Smooth muscle cell (in vitro differentiated cells): ENCODE data around the gene CWF19L1. TPM values are rescaled to one million over a fixed set of nuclear protein-coding genes. Genes with fewer than 3 reads are reported as not detected.

Experiments used
- DNase-seq: peaks from one replicate; lab custom pipeline; 2025; ENCODE audit not compliant: unreplicated experiment; lab: John Stamatoyannopoulos, UW
- H2AFZ ChIP-seq: fragments of 200-600 bp; sonication (generic); 2 replicates; pipeline ENCODE4 v1.6.0; 2016; ENCODE audit warnings: antibody characterized with exemption, low read depth, mild to moderate bottlenecking
- H3F3A ChIP-seq: fragments of 200-600 bp; sonication (generic); 2 replicates; pipeline ENCODE4 v1.6.0; 2017; ENCODE audit warnings: antibody characterized with exemption, low read depth
- H3K27ac ChIP-seq: fragments of 200-600 bp; sonication (generic); 2 replicates; pipeline ENCODE4 v1.5.1; 2016; ENCODE audit warnings: low read depth, mild to moderate bottlenecking
- H3K27me3 ChIP-seq: fragments of 200-600 bp; sonication (generic); 2 replicates; pipeline ENCODE4 v1.6.1; 2016; ENCODE audit warnings: low read depth, mild to moderate bottlenecking
- H3K36me3 ChIP-seq: fragments of 200-600 bp; sonication (generic); 2 replicates; pipeline ENCODE4 v1.5.1; 2016; ENCODE audit warnings: low read depth
- H3K4me1 ChIP-seq: fragments of 200-600 bp; sonication (generic); 2 replicates; pipeline ENCODE4 v1.5.1; 2016; ENCODE audit warnings: low read depth
- H3K4me2 ChIP-seq: fragments of 200-600 bp; sonication (generic); 2 replicates; pipeline ENCODE4 v1.6.0; 2016; ENCODE audit warnings: mild to moderate bottlenecking
- H3K4me3 ChIP-seq: fragments of 200-600 bp; sonication (generic); 2 replicates; pipeline ENCODE4 v1.5.1; 2016; ENCODE audit warnings: mild to moderate bottlenecking
- H3K79me2 ChIP-seq: fragments of 200-600 bp; sonication (generic); 2 replicates; pipeline ENCODE4 v1.6.0; 2016; ENCODE audit warnings: low read depth, mild to moderate bottlenecking
- H3K9ac ChIP-seq: fragments of 200-600 bp; sonication (generic); 2 replicates; pipeline ENCODE4 v1.6.0; 2016; ENCODE audit warnings: low read depth
- H3K9me3 ChIP-seq: fragments of 200-600 bp; sonication (generic); replicated peaks from 2 replicates; pipeline ENCODE4 v1.5.1; 2016; ENCODE audit warnings: low read depth
- H4K20me1 ChIP-seq: fragments of 200-600 bp; sonication (generic); 2 replicates; pipeline ENCODE4 v1.6.0; 2016; ENCODE audit warnings: low read depth
- WGBS: methylation state at CpG from one replicate; pipeline ENCODE4 v1.1.7; 2016; ENCODE audit warnings: low lambda C conversion rate; 5-methylcytosine and 5-hydroxymethylcytosine counted together
- polyA plus RNA-seq: library from polyadenylated mRNA; unstranded; fragments of >200 nt; fragmentation: Nextera tagmentation; extraction: Ambion mirVana; gene quantifications from 2 replicates; pipeline ENCODE4 v1.2.1, GENCODE V29; 2016
- small RNA-seq: library from RNA; depleted of rRNA; stranded (forward); fragments of <200 nt; gene quantifications from one replicate; pipeline ENCODE3, GENCODE V24; 2014
- total RNA-seq: library from RNA; depleted of rRNA; stranded (reverse); fragments of >200 nt; gene quantifications from 2 replicates; pipeline ENCODE4 v1.2.3, GENCODE V29; 2014
- TF ChIP-seq, protein P1 (sequence below): fragments of 200-600 bp; sonication (generic); IDR thresholded peaks from 2 replicates; pipeline ENCODE4 v1.5.1; 2017; ENCODE audit warnings: borderline replicate concordance, mild to moderate bottlenecking, antibody characterized with exemption; ENCODE audit not compliant: insufficient read depth, poor library complexity, severe bottlenecking

The CWF19L1 gene
- total and polyA plus RNA-seq, 2 experiments from 2014 or later: 12.1 to 12.7 TPM

DNA sequence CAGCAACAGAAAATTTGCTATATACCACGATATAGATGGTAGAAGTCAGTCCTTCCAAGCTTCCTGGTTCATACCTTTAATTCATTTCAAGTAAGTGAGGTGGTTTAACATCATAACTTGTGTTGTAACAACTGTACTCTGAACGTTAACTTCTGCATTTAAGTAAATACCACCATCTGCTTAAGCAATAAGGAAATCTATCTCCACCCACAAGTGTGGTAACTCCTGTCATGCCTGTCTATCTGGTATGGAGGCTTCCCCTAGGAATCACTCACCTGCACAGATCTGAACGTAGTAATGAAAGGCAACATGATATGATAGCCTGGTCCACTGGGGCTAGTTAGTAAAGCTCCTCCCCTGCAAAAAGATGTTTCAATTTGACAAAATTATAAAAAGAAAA lies 84.0 kb downstream of the CWF19L1 start:
- Histone ChIP-seq H3K4me2 (no peak overlapping the region), H3K9ac (no peak overlapping the region), H3K27ac (peak overlapping the region; percentile 6), H3K9me3 (no peaks in the 10 kb centered on the region), H4K20me1 (no peaks in the 10 kb centered on the region), H3K27me3 (no peaks in the 10 kb centered on the region), H3K36me3 (peaks cover 2% of the 10 kb centered on the region), H3K4me3 (no peak overlapping the region), H3K4me1 (peaks cover 18% of the 10 kb centered on the region), H3F3A (peaks cover 6% of the 10 kb centered on the region), H2AFZ (no peak overlapping the region), H3K79me2 (peaks cover 18% of the 10 kb centered on the region)
- WGBS: 82% methylated on average over 3 of the region's 3 CpGs
- TF ChIP-seq, protein P1, sequence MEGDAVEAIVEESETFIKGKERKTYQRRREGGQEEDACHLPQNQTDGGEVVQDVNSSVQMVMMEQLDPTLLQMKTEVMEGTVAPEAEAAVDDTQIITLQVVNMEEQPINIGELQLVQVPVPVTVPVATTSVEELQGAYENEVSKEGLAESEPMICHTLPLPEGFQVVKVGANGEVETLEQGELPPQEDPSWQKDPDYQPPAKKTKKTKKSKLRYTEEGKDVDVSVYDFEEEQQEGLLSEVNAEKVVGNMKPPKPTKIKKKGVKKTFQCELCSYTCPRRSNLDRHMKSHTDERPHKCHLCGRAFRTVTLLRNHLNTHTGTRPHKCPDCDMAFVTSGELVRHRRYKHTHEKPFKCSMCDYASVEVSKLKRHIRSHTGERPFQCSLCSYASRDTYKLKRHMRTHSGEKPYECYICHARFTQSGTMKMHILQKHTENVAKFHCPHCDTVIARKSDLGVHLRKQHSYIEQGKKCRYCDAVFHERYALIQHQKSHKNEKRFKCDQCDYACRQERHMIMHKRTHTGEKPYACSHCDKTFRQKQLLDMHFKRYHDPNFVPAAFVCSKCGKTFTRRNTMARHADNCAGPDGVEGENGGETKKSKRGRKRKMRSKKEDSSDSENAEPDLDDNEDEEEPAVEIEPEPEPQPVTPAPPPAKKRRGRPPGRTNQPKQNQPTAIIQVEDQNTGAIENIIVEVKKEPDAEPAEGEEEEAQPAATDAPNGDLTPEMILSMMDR: no peak
- no peak for DNase-seq

DNA sequence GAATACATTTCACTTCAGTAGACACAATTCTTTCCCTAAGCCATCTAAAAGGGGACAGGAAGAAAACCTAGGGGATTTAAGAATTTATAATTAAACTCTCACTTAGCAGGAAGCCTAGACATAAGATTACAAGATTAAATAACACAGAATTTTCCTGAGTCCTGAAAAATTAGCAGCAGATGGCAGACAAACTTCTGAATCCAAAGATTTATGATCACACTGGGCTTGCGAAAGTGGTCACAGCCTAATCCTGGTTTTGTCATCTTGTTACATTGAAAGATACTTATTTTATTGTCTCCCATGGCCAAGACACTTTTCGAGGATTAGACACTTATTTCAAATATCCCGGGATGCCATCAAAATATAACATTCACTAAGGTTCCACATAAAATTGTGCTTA lies 84.5 kb downstream of the CWF19L1 start:
- TF ChIP-seq, protein P1: no peak
- Histone ChIP-seq H3K79me2 (peaks cover 12% of the 10 kb centered on the region), H3K36me3 (no peaks in the 10 kb centered on the region), H3K4me2 (no peak overlapping the region), H3F3A (peaks cover 6% of the 10 kb centered on the region), H3K9me3 (no peaks in the 10 kb centered on the region), H3K27me3 (no peaks in the 10 kb centered on the region), H3K27ac (peak overlapping the region; percentile 3), H4K20me1 (no peaks in the 10 kb centered on the region), H3K4me1 (peaks cover 18% of the 10 kb centered on the region), H2AFZ (no peak overlapping the region), H3K4me3 (no peak overlapping the region), H3K9ac (no peak overlapping the region)
- 95% methylated on average over 3 of the region's 3 CpGs for WGBS
- DNase-seq: no peak

Small RNA genes lying within 50 kb of the gene (small RNA-seq; reads per million reads assigned to genes)
- not detected for gene RNU6-422P
- gene SNORA12: 76.7 reads per million, percentile 97 among the genes with 10 or more reads in this experiment

Other genes with a start within 250 kb of the CWF19L1 start
- not detected in 2 replicates for gene CPN1, start 185.8 kb downstream of the CWF19L1 start, total RNA-seq
- gene CPN1, start 185.8 kb downstream of the CWF19L1 start, polyA plus RNA-seq: not detected in 2 replicates
- gene ERLIN1, start 81.6 kb downstream of the CWF19L1 start, total RNA-seq: 21.0 and 21.6 TPM in 2 replicates
- 22.1 and 32.2 TPM in 2 replicates for gene ERLIN1, start 81.6 kb downstream of the CWF19L1 start, polyA plus RNA-seq
- 22.0 and 27.7 TPM in 2 replicates for gene CHUK, start 38.0 kb downstream of the CWF19L1 start, total RNA-seq
- 10.9 and 11.5 TPM in 2 replicates for gene CHUK, start 38.0 kb downstream of the CWF19L1 start, polyA plus RNA-seq
- 67.2 and 82.1 TPM in 2 replicates for gene BLOC1S2, start 19.0 kb upstream of the CWF19L1 start, total RNA-seq
- 62.0 and 93.2 TPM in 2 replicates for gene BLOC1S2, start 19.0 kb upstream of the CWF19L1 start, polyA plus RNA-seq
- gene PKD2L1, start 62.6 kb upstream of the CWF19L1 start, total RNA-seq: not detected in 2 replicates
- gene PKD2L1, start 62.6 kb upstream of the CWF19L1 start, polyA plus RNA-seq: not detected in 2 replicates
- gene SCD, start 79.6 kb upstream of the CWF19L1 start, total RNA-seq: 306 and 316 TPM in 2 replicates
- gene SCD, start 79.6 kb upstream of the CWF19L1 start, polyA plus RNA-seq: 157 and 183 TPM in 2 replicates
- gene WNT8B, start 195.4 kb upstream of the CWF19L1 start, total RNA-seq: not detected in 2 replicates
- gene WNT8B, start 195.4 kb upstream of the CWF19L1 start, polyA plus RNA-seq: not detected in 2 replicates